Stimulated activated CD8-positive, alpha-beta memory T cell treated with anti-CD3 and anti-CD28 coated beads, Interleukin-15, amount 100 ng/mL, for 1 hour (primary cell): ENCODE results near the gene PDE5A.

Source experiments
- DNase-seq: peaks from one replicate; pipeline ENCODE4 v3.0.0-alpha.2; 2020; ENCODE audit warnings: low read depth

PDE5A gene

GRCh38 chr4:119521268-119521667 lies 107.3 kb downstream of the PDE5A start:
- DNase-seq, result no peak

- DNase-seq, result no peak
Measured at GRCh38 chr4:119518915-119519410, 109.6 kb downstream of the PDE5A start.

- no peak for DNase-seq
Measured at GRCh38 chr4:119518230-119518892, 110.2 kb downstream of the PDE5A start.

GRCh38 chr4:119517361-119518229 lies 111.0 kb downstream of the PDE5A start:
- no peak for DNase-seq

- no peak for DNase-seq
Measured at GRCh38 chr4:119512398-119512797, 116.2 kb downstream of the PDE5A start.

- DNase-seq, result no peak
Measured at GRCh38 chr4:119510395-119511149, 118.0 kb downstream of the PDE5A start.

GRCh38 chr4:119508281-119508680 lies 120.3 kb downstream of the PDE5A start:
- DNase-seq, result no peak

- no peak for DNase-seq
Measured at GRCh38 chr4:119506806-119507205, 121.8 kb downstream of the PDE5A start.

- no peak for DNase-seq
Measured at GRCh38 chr4:119504616-119505015, 124.0 kb downstream of the PDE5A start.

GRCh38 chr4:119501740-119502139 lies 126.9 kb downstream of the PDE5A start:
- no peak for DNase-seq

GRCh38 chr4:119498527-119498926 lies 130.1 kb downstream of the PDE5A start:
- DNase-seq, result no peak

- DNase-seq, result no peak
Measured at GRCh38 chr4:119493886-119494285, 134.7 kb downstream of the PDE5A start.

GRCh38 chr4:119493419-119493818 lies 135.2 kb downstream of the PDE5A start:
- DNase-seq, result no peak

GRCh38 chr4:119490335-119490734 lies 138.3 kb downstream of the PDE5A start:
- no peak for DNase-seq

- DNase-seq, result no peak
Measured at GRCh38 chr4:119489305-119489704, 139.3 kb downstream of the PDE5A start.

- DNase-seq, result no peak
Measured at GRCh38 chr4:119480331-119480730, 148.3 kb downstream of the PDE5A start.

GRCh38 chr4:119479835-119480234 lies 148.8 kb downstream of the PDE5A start:
- DNase-seq, result no peak

- DNase-seq, result no peak
Measured at GRCh38 chr4:119479180-119479808, 149.3 kb downstream of the PDE5A start.

- DNase-seq, result no peak
Measured at GRCh38 chr4:119478446-119479179, 150.0 kb downstream of the PDE5A start.

GRCh38 chr4:119477412-119478053 lies 151.1 kb downstream of the PDE5A start:
- no peak for DNase-seq

GRCh38 chr4:119471259-119471658 lies 157.3 kb downstream of the PDE5A start:
- DNase-seq, result no peak
